Stimulated activated CD8-positive, alpha-beta memory T cell treated with anti-CD3 and anti-CD28 coated beads, Interleukin-15, amount 100 ng/mL, for 48 hours (primary cell): Measurements from ENCODE around the gene PRKCE.
"Not testable (repeated sequence)": the region's sequence is repeated elsewhere in the genome, so short reads cannot be mapped to it uniquely, and the experiment has no call there.

Experiments
- DNase-seq, 2 donors: peaks; one replicate each; pipeline ENCODE4 v3.0.0-alpha.2; 2020; ENCODE audit warnings: low read depth in 2 of 2

The PRKCE gene

DNA sequence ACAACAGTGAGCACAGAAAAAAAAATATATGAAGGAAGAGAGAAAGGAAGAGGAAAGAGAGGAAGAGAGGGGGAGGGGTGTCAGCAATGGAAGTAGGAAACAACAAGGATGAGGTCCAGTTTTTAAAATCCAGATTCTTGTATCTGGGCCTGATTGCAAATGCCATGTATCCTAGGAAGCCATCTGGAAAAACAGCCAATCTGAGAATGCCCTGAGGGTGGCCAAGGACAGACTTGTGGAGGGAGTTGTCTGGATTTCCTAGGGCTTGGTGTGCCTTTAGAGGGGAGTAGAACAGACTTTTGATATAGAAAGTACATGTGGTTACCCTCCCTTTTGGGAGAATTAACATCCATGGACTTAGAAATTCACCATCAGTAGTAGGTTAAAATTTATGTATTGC, 47.1 kb downstream of the PRKCE start:
- no peak for DNase-seq

DNA sequence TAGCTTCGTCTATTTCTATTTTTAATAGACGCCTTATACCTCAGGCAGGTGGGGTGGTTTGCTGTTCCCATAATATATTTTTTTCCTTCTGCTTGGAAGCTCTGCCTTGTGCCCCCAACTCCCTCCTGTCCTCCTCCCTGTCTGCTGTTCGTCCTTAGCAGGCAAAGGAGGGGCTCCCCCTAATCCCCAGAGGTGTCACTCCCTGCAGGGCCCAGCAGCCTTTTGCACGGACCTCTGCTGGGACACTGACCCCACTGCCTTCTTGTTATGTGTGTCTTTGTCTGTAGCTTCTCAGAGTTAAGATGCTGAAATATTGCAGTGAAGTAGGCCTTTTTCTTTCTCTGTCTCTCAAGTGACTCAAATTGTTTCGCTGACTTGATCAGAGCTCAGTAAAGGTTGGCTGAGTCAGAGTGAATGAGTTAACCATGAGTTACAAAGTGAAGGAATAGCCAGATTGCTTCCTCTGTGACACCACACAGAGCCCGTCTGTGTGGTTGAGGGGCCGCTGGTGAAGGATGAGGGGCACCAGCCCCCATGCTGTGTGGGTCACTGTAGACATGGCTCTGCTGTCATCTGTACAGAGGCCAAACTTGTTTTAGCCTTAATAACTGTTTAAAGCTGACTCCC, 47.7 kb downstream of the PRKCE start:
- DNase-seq = peak in 1 of 2 donors; percentile 20

DNA sequence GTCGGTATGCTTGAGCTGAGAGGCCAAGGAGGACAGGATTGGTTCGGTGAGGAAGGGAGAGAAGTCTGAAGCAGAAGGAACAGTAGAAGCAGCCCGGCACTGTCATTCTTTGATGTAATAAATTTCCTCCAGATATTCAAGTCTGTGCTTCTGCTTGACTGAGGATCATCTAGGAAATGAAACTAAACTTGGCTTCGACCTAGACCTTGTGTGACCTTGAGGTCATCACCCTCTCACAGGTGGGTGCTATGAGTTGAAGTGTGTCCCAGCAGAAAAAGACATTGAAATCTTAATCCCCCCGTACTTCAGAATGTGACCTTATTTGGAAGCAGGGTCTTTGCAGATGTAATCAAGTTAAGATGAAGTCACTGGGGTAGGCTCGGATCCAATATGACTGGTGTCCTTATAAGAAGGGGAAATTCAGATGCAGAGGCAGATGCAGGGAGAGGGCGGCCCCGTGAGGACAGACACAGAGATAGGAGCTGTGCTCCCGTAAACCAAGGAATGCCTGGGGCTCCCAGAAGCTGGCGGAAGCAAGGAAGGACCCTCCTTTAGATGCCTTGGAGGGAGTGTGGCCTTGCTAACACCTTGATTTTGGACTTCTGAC, 49.0 kb downstream of the PRKCE start:
- no peak for DNase-seq

DNA sequence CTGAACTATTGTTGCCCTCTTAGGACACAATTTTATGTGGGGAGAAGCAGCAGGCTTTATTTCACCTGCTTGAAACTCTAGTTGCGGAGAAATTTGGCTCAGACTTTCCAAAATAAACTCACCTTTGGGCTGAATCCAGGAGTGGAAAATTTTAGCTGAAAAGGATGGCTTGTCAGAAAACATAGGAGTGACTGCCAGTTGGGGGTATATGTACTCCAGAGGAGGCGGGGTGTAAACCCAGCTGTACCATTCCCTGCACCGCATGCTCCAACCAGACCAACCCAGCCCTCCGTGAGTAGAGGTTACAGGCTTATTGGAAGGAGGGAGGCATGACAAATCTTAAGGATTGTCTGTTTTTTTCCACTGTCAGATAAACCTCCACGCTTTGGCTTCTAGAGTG, 53.8 kb downstream of the PRKCE start:
- DNase-seq = no peak

DNA sequence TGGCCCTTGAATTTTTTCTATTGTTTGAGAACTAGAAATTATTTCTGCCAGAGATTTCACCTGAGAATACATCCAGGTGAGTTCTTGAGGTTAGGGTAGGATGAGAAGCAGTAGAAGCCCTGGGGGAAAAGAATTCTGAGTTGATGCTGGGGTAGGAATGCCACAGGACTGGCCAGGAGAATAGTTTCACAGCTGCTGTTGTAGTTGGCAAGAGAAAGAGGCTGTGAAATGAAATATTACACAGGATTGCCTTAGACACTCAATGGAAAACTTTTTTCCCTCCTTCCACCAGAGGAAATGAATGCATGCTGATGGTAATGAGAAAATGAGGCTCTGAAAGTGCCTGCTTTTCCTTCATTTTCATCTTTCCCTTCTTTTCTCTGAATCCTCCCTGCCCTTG, 54.6 kb downstream of the PRKCE start:
- no peak for DNase-seq

DNA sequence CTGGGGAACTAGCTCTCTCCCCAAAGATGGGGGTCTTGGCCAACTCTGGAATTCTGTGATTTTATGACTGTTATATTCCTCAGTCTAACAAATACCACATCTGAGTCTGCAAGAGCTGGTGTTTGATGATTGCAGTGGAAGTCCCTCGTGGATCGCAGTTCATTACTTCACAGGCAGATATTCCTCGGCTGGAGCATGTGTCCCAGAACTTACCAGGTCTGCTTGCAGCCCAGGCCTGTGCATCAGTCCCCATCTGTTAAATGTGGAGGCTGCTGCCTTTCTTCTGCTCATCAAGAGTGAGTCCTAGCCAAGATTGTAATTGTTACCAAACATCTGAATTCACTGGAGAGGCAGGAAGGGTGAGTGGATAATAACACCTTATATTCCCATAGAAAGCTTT, 55.5 kb downstream of the PRKCE start:
- DNase-seq = no peak

DNA sequence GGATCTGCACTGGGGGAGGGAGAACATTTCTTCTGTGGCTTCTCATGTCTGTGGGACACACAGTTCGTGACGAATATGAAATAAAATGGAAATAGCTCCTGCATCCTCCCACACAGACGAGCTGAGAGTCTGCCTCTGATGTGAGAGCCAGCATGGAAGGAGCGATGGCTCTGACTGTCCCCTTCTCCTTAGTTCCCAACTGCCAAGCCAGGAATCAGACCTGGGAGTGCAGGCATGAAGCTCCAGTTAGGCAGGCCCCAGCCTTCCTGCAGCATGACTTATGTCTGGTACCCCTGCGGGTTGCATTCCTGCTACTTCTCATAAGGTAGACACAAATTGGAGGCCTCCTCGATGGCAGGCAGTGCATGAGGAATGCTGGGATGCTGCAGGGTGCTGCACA, 56.2 kb downstream of the PRKCE start:
- DNase-seq = no peak

DNA sequence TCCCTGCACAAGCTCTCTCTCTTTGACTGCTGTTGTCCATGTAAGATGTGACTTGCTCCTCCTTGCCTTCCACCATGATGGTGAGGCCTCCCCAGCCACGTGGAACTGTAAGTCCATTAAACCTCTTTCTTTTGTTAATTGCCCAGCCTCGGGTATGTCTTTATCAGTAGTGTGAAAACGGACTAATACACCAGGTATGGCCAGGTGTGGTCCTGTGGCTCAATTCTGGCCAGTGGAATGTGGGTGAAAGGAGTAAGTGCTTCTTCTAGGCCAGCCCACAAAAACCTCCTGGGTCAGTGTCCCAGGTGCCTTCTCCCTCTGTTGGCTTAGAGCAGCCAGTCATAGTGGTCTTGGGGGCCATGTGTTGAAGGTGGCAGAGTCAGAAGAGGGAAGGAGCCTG, 57.0 kb downstream of the PRKCE start:
- DNase-seq = no peak

DNA sequence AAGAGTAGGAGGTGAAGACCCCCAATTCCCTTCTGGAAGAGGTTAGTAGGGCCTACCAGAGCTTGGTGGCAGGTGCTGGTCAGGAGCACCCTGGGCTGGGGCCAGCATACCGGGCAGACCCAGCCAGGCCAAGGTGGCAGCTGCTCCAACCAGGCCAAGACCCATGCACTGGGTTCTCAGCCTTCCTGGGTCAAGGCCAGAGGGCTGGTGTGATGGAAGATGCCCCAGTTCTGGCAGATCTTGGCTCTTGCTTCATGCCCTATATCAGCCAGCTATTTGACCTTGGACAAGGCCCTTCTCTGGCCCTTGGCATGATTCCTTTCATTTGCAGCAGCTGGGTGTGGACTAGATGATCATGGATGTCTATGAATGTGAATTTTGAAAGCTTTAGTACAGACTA, 57.7 kb downstream of the PRKCE start:
- no peak for DNase-seq

DNA sequence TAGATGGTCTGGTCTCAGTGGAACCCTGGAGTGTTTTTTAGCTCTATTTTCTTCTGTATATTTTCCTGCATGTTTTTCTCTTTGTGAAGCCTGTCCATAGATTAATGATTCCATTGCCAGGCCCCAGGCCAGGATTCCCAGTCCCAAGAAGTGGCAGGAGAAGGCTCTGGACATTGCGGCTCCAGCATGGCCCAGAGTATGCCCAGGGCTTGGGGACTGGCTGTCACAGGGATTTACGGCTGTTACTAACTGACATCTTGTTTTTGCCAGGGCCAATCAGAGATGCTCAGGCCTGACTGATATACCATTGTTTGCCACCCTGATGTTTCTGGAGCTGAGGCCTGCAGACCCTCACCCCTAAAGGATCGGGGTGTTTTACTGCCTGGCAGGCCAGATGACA, 59.0 kb downstream of the PRKCE start:
- no peak for DNase-seq

DNA sequence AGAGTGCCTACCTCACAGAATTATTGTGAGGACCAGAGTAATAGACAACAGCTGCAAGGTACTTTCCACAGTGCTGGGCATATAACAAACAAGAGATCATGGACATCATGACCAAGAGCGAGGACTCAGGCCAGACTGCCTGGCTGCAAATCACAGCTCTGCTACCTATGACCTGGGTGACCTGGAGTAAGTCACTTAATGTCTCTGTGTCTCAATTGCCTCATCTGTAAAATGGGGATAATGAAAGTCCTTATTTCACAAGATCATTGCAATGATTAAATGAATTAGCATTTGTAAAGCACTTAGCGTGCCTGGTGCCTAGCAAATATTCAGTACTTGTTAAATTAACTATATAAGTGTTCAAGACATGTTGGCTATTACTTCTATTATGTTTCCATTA, 59.7 kb downstream of the PRKCE start:
- no peak for DNase-seq

DNA sequence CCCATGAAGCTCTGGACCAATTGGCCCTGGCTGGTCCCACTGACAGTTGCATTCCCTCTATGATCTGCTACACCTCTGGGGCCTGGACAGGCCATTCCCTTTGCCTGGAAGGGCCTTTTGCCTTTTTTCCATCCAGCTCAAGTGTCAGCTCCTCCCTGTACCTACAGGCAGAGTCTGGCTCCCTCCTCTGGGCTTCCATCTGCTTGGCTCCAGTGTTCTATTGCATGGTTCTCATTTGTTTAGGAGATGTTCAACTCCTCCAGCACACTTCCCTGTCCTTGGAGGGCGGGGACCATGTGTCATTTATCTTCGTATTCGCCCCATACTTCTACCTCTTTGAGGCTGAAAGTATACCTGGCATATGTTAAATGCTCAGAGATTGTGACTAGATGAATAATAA, 61.1 kb downstream of the PRKCE start:
- no peak for DNase-seq

DNA sequence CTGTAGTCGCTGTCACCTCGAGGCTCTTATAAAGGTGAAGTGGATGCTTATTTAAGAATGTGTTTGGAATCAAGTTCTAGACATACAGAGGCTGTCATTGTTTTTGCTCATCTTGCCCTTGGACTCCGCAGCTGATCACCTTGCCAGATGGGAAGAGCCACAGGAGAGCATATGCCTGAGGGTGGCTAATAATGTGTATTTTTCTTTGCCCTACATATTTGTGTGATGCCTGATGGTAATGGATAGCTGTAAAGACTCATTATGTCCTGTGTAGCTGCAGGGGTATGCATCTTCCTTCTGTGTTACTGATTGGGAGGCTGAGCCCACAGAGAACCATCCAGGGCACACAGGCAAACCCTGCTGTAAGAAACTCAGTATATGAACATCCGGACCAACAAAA, 61.7 kb downstream of the PRKCE start:
- no peak for DNase-seq

DNA sequence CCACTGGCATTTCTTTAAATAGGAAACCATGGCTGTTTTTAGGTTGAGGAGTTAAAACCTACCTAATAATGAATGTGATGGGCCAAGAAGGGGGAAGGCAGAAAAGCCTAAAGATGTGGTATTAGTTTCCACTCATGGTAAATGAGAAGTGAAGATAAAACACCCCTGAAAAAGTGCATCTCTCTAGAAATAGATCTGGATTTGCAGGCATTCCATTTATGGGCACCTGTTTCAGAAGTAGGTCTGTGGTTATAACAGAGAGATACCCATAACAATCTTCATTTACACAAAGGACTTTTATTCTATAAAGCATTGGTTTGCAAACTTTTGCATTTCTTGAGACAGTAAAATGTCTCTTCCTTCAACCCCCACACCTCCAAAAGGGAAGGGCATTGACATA, 62.1 kb downstream of the PRKCE start:
- DNase-seq = no peak

DNA sequence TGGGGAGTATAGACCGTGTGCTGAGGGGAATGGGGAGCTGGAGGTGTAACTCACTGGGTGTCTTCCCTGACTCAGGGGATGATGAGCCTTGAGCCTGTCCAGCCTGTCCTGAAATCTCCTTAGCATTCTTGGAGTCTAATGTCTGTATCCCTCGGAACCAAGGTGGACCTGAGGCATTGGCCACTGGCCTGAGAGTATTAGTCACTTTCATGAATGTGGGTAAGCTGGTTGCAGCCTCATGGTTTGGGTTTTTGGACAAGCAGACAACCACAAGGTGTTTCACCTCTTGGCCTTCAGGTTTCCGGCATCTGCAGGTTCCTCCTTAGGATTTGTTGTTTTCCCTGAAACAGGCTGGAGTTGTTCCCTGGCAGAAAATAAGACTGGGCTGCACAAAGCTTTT, 63.2 kb downstream of the PRKCE start:
- no peak for DNase-seq

DNA sequence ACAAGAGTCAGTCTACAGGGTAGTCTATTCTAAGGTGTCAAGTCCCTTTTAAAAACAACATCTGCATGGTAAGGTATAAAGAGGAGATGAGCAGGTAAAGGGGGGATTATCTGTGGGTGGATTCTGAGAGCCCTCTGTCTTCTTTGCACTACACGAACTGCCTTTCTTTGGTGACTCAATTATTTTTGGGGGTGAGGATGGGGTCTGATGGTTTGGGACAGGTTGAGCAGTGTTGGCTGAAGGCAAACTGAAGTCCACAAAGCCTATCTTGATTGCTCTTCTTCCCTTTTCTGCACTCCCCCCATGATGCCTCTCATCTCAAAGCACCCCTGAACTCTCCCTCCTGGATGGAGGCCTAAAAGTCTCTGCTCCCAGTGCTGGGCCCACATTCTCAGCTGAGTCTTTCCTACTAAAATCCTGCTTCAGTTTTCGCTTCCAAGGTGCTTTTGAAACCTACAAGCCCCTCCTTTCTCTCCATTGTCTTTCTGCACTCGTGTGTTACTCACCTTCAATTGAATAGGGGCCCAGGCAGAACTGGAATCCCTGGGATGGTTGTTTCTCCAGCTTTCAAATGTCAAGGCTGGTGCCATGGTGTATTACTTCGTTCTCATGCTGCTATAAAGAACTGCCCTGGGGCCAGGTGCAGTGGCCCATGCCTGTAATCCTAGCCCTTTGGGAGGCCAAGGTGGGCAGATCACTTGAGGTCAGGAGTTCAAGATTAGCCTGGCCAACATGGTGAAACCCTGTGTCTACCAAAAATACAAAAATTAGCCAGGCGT, 64.3 kb downstream of the PRKCE start:
- no peak for DNase-seq

DNA sequence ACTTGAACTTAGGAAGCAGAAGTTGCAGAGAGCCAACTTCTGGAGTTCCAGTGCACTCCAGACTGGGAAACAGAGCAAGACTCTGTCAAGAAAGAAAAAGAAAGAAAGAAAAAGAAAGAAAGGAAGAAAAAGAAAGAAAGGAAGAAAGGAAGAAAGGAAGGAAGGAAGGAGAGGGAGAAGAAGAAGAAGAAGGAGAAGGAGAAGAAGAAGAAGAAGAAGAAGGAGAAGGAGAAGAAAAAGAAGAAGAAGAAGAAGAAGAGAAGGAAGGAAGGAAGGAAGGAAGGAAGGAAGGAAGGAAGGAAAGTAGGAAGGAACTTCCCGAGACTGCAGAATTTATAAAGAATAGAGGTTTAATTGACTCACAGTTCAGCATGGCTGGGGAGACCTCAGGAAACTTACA, 65.0 kb downstream of the PRKCE start:
- not testable (repeated sequence) for DNase-seq

DNA sequence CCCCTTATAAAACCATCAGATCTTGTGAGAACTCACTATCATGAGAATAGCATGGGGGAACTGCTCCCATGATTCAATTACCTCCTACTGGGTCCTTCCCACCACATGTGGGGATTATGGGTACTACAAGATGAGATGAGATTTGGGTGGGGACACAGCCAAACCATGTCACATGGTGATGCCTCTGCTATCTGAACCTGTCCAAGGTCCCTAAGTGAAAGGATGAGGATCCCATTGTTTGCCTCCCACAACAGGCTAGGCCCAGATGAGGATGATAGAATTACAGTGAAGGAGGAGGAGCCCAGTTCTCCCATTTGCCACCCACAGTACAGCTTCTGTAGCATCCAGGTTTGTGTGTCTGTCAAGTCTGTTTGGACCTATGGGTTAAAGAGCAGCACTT, 65.4 kb downstream of the PRKCE start:
- no peak for DNase-seq

DNA sequence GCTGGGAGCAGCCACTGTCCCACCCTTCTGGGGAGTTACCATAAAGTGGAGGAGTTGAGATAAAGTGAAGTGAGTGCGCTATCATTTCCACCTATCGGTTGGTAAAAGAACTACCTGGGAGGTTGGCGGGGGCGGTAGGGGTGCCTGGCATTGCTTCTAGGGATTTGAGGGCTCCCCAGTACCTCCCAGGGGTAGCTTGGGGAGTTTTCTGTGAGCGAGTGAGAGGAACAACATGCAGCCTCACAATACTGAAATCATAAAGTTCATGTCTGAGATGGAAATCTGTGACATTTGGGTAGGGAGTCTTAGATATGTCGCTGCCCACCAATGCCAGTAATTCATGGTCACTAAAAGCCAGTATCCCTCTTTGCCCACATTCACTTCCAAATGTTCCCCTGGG, 68.7 kb downstream of the PRKCE start:
- DNase-seq = no peak

DNA sequence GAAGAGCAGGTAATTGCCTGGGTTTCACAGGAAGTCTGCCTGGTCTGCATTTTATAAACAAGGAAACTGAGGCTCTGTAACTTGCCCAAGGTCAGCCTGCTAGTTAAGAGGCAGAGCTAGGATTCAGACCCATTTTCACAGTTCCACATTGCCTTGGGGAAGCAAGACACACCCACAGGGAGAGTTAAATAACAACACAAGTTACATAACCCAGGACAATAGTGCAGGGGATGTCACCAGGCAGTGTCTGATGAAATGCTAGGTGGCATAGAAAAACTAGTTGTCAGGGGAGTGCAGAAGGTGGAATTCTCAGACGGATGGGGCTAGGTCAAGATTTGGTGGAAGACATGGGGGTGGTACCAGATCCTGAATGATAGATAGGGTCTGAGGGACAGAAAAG, 69.7 kb downstream of the PRKCE start:
- no peak for DNase-seq

DNA sequence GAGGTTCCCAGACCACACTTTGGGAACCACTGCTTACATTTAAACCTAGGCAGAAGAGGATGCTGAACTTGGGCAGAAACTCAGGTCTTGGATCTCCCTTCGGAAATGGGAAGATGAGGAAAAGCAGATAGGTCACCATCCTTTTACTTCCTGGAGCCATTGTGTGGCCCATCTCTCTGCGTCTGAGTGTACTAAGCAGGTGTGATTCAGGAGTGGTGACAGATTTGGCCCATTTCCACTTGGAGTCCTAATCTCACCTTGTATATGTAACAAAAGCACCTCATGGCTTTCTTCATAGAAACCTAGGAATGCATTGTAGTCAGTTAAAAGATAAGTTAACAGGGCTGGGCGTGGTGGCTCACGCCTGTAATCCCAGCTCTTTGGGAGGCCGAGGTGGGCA, 71.0 kb downstream of the PRKCE start:
- DNase-seq = no peak

DNA sequence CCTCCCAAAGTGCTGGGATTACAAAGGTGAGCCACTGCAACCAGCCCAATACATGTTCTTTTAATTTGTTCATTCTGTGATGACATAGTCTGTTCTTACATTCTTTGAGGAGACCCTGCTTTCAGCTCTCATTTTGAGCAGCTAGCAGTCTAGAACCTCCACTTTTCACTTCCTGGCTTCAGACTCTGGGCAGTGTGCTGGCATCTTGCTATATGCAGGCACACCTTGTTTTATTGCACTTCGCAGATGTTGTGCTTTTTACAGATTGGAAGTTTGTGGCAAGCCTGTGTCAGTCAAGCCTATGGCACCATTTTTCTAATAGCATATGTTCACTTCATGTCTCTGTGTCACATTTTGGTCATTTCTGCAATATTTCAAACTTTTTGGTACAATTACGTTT, 72.4 kb downstream of the PRKCE start:
- no peak for DNase-seq

DNA sequence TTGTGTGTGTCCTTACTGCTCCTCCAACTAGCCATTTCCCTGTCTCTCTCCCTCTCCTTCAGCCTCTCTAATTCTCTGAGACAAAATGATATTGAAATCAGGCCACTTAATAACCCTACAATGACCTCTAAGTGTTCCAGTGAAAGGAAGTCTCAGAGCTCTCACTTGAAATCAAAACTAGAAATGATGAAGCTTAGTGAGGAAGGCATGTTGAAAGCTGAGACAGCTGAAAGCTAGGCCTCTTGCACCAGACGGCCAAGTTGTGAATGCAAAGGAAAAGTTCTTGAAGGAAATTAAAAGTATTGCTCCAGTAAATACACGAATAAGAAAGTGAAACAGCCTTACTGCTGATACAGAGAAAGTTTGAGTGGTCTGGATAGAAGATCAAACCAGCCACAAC, 72.9 kb downstream of the PRKCE start:
- no peak for DNase-seq
